Inflammatory macrophage treated with lipopolysaccharide for 4 hours (primary cell): ENCODE data around the gene MRPS6.

ENCODE experiments used
- DNase-seq: peaks from one replicate; pipeline ENCODE4 v3.0.0-alpha.2; 2020

Gene MRPS6

GRCh38 chr21:34183331-34183928, 110.1 kb downstream of the MRPS6 start:
- DNase-seq: no peak

- no peak for DNase-seq
These were observed 110.9 kb downstream of the MRPS6 start for GRCh38 chr21:34184232-34184631.

DNA sequence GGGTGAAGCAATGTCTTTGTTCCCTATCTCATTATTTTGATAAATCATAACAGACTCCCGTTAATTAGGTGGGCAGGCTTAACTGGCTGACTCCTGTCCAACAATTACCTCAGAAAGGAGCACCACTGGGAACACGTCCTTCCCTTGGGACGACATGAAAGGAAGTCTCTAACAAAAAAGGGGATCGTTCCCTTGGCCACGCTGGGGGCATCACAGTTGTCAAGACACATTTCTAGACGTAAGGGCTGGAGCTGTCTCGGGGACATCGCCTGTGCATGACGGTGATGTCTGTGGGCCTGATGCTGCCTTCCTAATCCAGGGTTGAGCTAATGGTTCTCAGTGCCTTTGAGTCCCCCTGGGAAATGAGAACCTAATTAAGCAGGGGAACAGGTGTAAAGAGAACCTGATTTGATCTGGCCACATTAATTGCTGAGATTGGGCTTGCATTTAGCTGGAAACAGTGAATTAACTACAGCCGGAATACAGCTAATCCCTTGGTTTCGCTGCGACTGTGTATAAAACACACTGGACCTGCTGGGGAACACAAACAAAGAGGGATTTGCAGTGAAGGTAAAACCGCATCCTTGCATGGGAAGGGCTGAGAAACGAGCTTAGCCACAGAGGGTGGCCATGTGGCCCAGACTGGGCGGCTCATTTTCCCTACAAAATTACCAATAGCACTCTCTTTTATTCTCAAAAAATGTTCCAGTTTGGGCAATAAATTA, 111.8 kb downstream of the MRPS6 start:
- DNase-seq: no peak

- no peak for DNase-seq
These were observed 112.8 kb downstream of the MRPS6 start for GRCh38 chr21:34186109-34186719.

DNA sequence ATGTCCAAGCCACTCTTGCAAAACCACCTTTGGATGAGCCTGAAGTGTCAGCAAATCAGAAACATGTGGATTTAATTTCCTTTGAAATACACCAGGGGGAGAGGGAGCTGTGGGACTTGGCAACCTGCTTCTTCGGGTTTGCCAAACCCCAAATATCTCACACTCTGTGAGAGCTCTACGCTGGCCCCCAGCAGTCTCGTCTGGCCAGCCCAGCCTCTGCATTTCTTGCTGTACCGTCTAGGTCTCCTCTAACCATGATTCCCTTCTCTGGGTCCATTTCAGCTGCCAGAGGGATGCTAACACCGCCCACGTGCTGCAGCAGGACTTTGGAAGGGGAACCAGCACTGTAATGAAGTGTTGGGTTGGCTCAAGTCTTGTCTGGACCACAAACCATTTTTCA, 114.6 kb downstream of the MRPS6 start:
- DNase-seq: no peak

DNA sequence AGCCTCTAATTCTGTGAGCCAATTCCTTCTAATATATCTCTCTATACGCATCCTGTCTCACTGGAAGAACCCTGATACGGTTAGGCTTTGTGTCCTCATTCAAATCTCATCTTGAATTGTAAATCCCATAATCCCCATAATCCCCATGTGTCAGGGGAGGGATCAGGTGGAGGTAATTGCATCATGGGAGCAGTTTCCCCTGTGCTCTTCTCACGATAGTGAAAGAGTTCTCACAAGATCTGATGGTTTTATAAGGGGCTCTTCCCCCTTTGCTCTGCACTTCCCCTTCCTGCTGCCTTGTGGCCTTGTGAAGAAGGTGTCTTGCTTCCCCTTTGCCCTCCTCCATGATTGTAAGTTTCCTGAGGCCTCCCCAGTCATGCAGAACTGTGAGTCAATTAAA, 116.1 kb downstream of the MRPS6 start:
- DNase-seq: peak; percentile 18

DNA sequence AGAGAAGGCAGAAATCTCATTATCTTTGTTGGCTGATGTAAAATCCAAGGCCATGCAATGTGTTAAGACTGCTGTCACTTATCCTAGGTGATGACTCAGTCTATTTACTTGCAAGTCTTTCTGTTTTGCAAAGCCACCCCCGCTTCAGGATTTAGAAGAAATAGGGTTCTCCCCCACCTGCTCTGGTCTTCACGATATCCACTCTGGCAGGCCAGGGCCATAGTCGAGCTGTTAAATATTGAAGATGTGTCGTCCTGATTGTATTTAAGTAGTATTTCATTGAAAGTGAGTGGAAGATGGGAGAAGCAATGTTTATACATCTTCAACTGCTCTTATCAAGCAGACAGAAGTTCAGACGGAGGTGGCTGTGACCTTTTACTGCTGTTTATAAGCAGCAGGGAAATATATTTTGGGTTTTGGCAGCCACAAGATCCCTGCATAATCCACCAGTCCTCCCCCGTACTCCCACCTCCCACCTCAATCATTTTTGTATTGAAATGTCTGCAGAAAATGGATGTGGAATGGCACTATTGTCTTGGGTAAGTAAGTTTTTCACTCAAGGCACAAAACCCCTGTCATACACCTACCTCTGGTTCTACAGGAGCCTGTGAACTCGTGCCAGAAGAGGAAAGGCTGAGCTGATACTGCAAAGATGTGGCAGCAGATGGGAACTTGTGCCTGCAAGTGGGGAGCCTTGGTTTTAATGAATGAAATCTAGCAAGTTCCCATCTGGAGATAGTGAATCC, 117.4 kb downstream of the MRPS6 start:
- DNase-seq: no peak

DNA sequence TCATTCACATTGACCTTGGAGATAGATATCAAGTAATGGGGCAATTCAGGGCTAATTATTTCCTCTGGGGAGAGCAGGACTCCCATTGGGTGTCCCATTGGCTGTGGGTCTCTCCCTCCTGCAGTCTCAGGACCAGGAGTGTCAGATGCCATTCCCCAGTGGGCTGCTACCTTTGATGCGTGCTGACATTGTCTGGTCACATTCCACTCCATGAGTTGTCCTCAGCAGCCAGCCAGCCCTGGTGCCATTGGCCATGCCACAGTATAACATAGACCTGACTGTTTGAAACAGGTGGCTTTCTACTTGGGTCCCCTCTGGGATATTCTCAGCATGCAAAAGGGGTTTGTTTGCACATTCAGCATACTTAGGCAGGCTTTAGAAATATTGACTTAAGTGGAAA, 118.5 kb downstream of the MRPS6 start:
- no peak for DNase-seq
